Retinal pigment epithelial cell (primary cell): ENCODE results near the gene SH3PXD2B.
"Not testable (repeated sequence)": the region's sequence is repeated elsewhere in the genome, so short reads cannot be mapped to it uniquely, and the experiment has no call there.

Source experiments
- DNase-seq: peaks from one replicate; pipeline ENCODE4 v3.0.0-alpha.2; 2010; ENCODE audit warnings: low read depth
- H3K4me3 ChIP-seq: 2 replicates; pipeline ENCODE4 v1.5.1; 2011; ENCODE audit warnings: mild to moderate bottlenecking, low read length, control low read depth, moderate library complexity
- CTCF ChIP-seq: conservative IDR thresholded peaks from 2 replicates; pipeline ENCODE4 v1.5.1; 2011; ENCODE audit warnings: low read depth, low read length, control low read depth, inconsistent platforms

The SH3PXD2B gene

GRCh38 chr5:172299916-172300439 lies 154.3 kb downstream of the SH3PXD2B start:
- no peak overlapping the region for H3K4me3 ChIP-seq
- TF ChIP-seq CTCF = no peak
- DNase-seq = no peak

GRCh38 chr5:172294831-172295230 lies 159.5 kb downstream of the SH3PXD2B start:
- no peak for DNase-seq
- no peak for TF ChIP-seq CTCF
- H3K4me3 ChIP-seq = no peak overlapping the region

- DNase-seq = no peak
- TF ChIP-seq CTCF = no peak
These were observed 160.5 kb downstream of the SH3PXD2B start for GRCh38 chr5:172293745-172294342.

GRCh38 chr5:172293054-172293744 lies 161.1 kb downstream of the SH3PXD2B start:
- H3K4me3 ChIP-seq = no peak overlapping the region
- no peak for DNase-seq
- TF ChIP-seq CTCF = peak; percentile 95

More at GRCh38 chr5:172293745-172294342, 160.5 kb downstream of the SH3PXD2B start:
- H3K4me3 ChIP-seq = no peak overlapping the region

GRCh38 chr5:172291837-172292236 lies 162.5 kb downstream of the SH3PXD2B start:
- not testable (repeated sequence) for H3K4me3 ChIP-seq, DNase-seq

- no peak for DNase-seq
- no peak for TF ChIP-seq CTCF
- no peak overlapping the region for H3K4me3 ChIP-seq
These were observed 165.9 kb downstream of the SH3PXD2B start for GRCh38 chr5:172288465-172288864.

- not testable (repeated sequence) for DNase-seq, H3K4me3 ChIP-seq
These were observed 167.2 kb downstream of the SH3PXD2B start for GRCh38 chr5:172287140-172287539.

GRCh38 chr5:172285226-172286143 lies 168.8 kb downstream of the SH3PXD2B start:
- no peak for TF ChIP-seq CTCF
- DNase-seq = no peak
- no peak overlapping the region for H3K4me3 ChIP-seq
